Mammary epithelial cell (primary cell): Measurements from ENCODE around the gene KCNG2.
"Not testable (repeated sequence)": the region's sequence is repeated elsewhere in the genome, so short reads cannot be mapped to it uniquely, and the experiment has no call there.

ENCODE experiments used
- EZH2 ChIP-seq: IDR thresholded peaks from 2 replicates; pipeline ENCODE4 v1.6.1; 2012; ENCODE audit warnings: low read length, inconsistent platforms, borderline replicate concordance
- TF ChIP-seq, protein P1 (sequence below), 2 donors: IDR thresholded peaks in 1 of 2; conservative IDR thresholded peaks in 1 of 2; 2 replicates each; pipeline ENCODE4 v1.5.1; 2011 to 2012; ENCODE audit warnings: inconsistent platforms in 2 of 2, low read length in 2 of 2, mild to moderate bottlenecking in 2 of 2, control low read depth in 1 of 2, low read depth in 1 of 2; ENCODE audit not compliant: insufficient read depth in 1 of 2; ENCODE audit errors: extremely low read depth in 1 of 2

DNA sequence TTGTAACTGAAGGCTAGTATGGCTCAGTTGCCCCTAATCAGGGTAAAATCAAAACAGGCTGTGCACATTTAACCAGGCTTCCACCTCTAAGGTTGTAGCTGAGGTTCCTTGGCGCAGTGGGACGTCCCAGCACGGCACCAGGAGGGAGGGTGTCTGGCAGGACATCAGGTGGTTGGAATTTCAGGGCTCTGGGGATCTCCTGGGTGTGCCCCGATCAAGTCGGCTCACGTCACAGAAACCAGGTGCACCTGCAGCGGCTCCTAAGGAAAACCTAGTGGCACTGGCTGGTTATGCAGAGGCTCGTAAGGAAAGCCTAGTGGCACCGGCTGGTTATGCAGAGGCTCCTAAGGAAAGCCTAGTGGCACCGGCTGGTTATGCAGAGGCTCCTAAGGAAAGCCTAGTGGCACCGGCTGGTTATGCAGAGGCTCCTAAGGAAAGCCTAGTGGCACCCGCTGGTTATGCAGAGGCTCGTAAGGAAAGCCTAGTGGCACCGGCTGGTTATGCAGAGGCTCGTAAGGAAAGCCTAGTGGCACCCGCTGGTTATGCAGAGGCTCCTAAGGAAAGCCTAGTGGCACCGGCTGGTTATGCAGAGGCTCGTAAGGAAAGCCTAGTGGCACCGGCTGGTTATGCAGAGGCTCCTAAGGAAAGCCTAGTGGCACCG, 45.7 kb upstream of the KCNG2 start:
- TF ChIP-seq, protein P1, sequence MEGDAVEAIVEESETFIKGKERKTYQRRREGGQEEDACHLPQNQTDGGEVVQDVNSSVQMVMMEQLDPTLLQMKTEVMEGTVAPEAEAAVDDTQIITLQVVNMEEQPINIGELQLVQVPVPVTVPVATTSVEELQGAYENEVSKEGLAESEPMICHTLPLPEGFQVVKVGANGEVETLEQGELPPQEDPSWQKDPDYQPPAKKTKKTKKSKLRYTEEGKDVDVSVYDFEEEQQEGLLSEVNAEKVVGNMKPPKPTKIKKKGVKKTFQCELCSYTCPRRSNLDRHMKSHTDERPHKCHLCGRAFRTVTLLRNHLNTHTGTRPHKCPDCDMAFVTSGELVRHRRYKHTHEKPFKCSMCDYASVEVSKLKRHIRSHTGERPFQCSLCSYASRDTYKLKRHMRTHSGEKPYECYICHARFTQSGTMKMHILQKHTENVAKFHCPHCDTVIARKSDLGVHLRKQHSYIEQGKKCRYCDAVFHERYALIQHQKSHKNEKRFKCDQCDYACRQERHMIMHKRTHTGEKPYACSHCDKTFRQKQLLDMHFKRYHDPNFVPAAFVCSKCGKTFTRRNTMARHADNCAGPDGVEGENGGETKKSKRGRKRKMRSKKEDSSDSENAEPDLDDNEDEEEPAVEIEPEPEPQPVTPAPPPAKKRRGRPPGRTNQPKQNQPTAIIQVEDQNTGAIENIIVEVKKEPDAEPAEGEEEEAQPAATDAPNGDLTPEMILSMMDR (conservative IDR thresholded peaks at IDR 0.05 in 1 of 2, IDR thresholded peaks at IDR 0.05 in 1 of 2; ENCODE audit: extremely low read depth in 1 of 2, insufficient read depth in 1 of 2, low read depth in 1 of 2, low read length in 2 of 2) = not testable (repeated sequence)
- TF ChIP-seq EZH2 = not testable (repeated sequence)
